BE2C (cell line): Measurements from ENCODE around the gene ZG16B.
A peak's percentile ranks its signal among the peaks of the same experiment; 100 is the strongest.

Source experiments
- DNase-seq: peaks from one replicate; pipeline ENCODE4 v3.0.0-alpha.2; 2020
- H3K27me3 ChIP-seq: fragments of 250-450 bp; sonication (Bioruptor Pico); 2 replicates; pipeline ENCODE4 v1.5.1; 2020; ENCODE audit warnings: mild to moderate bottlenecking
- H3K36me3 ChIP-seq: fragments of 250-450 bp; sonication (Bioruptor Pico); 2 replicates; pipeline ENCODE4 v1.5.1; 2020; ENCODE audit warnings: mild to moderate bottlenecking
- H3K4me1 ChIP-seq: fragments of 250-450 bp; sonication (Bioruptor Pico); 2 replicates; pipeline ENCODE4 v1.5.1; 2020
- H3K4me3 ChIP-seq: 2 replicates; pipeline ENCODE4 v1.5.1; 2011; ENCODE audit warnings: low read depth, low read length
- H3K9me3 ChIP-seq: fragments of 250-450 bp; sonication (Bioruptor Pico); 2 replicates; pipeline ENCODE4 v1.5.1; 2020
- CTCF ChIP-seq: IDR thresholded peaks from 2 replicates; pipeline ENCODE4 v1.5.1; 2012; ENCODE audit warnings: mild to moderate bottlenecking, low read depth, low read length

ZG16B gene

GRCh38 chr16:2852731-2853507 lies 22.8 kb downstream of the ZG16B start:
- DNase-seq: peak; percentile 53
- no peak for TF ChIP-seq CTCF
- H3K4me3 ChIP-seq: peak overlapping the region; percentile 35
- H3K27me3 ChIP-seq: peaks cover 12% of the 10 kb centered on the region
- no peaks in the 10 kb centered on the region for H3K9me3 ChIP-seq
- H3K4me1 ChIP-seq: no peaks in the 10 kb centered on the region
- no peaks in the 10 kb centered on the region for H3K36me3 ChIP-seq

- Histone ChIP-seq H3K4me1 (no peaks in the 10 kb centered on the region), H3K27me3 (peaks cover 19% of the 10 kb centered on the region), H3K36me3 (no peaks in the 10 kb centered on the region), H3K4me3 (no peak overlapping the region), H3K9me3 (no peaks in the 10 kb centered on the region)
- no peak for DNase-seq
- no peak for TF ChIP-seq CTCF
These were observed 23.5 kb downstream of the ZG16B start for GRCh38 chr16:2853531-2854073.

- no peak for DNase-seq
- no peaks in the 10 kb centered on the region for H3K36me3 ChIP-seq
- H3K27me3 ChIP-seq: peaks cover 28% of the 10 kb centered on the region
These were observed 24.7 kb downstream of the ZG16B start for GRCh38 chr16:2854700-2855309.

GRCh38 chr16:2855536-2855935 lies 25.4 kb downstream of the ZG16B start:
- no peak for DNase-seq
- H3K27me3 ChIP-seq: peaks cover 35% of the 10 kb centered on the region
- no peak overlapping the region for H3K4me3 ChIP-seq
- no peaks in the 10 kb centered on the region for H3K9me3 ChIP-seq
- no peak for TF ChIP-seq CTCF
- H3K36me3 ChIP-seq: no peaks in the 10 kb centered on the region
- H3K4me1 ChIP-seq: no peaks in the 10 kb centered on the region

More at GRCh38 chr16:2854700-2855309, 24.7 kb downstream of the ZG16B start:
- Histone ChIP-seq H3K4me1 (no peaks in the 10 kb centered on the region), H3K4me3 (no peak overlapping the region), H3K9me3 (no peaks in the 10 kb centered on the region)
- peak; percentile 74 for TF ChIP-seq CTCF

GRCh38 chr16:2856061-2856670 lies 26.1 kb downstream of the ZG16B start:
- Histone ChIP-seq H3K4me3 (no peak overlapping the region), H3K36me3 (no peaks in the 10 kb centered on the region), H3K4me1 (no peaks in the 10 kb centered on the region), H3K9me3 (no peaks in the 10 kb centered on the region), H3K27me3 (peaks cover 41% of the 10 kb centered on the region)
- TF ChIP-seq CTCF: no peak
- peak; percentile 51 for DNase-seq
